Small intestine (tissue), 16 donors: ENCODE results near the gene BAIAP2. TPM values are rescaled to one million over a fixed set of nuclear protein-coding genes. Genes with fewer than 3 reads are reported as not detected.

Source experiments
- DNase-seq, 2 donors: peaks; one replicate each; pipeline versions ENCODE4 v3.0.0 to v3.0.0-alpha.2; 2013
- FAIRE-seq: peaks from 2 replicates; lab custom pipeline; 2012; peaks lifted over from hg19 to GRCh38; lab: Jason Lieb, UNC
- H3K27ac ChIP-seq, 3 donors: one replicate each; pipeline ENCODE4 v1.5.1; 2013; ENCODE audit warnings: low read length in 2 of 3, mild to moderate bottlenecking in 2 of 3, control low read depth in 1 of 3, inconsistent platforms in 1 of 3, low read depth in 1 of 3, moderate library complexity in 1 of 3
- H3K27me3 ChIP-seq, 3 donors: one replicate each; pipeline ENCODE4 v1.6.1; 2013; ENCODE audit warnings: low read length in 3 of 3, inconsistent platforms in 1 of 3; ENCODE audit not compliant: control insufficient read depth in 3 of 3, insufficient read depth in 3 of 3
- H3K36me3 ChIP-seq, 3 donors: one replicate each; pipeline ENCODE4 v1.6.1; 2013; ENCODE audit warnings: low read length in 3 of 3, inconsistent platforms in 1 of 3, low read depth in 1 of 3, mild to moderate bottlenecking in 1 of 3, moderate library complexity in 1 of 3; ENCODE audit not compliant: control insufficient read depth in 3 of 3, insufficient read depth in 2 of 3
- H3K4me1 ChIP-seq, 3 donors: one replicate each; pipeline ENCODE4 v1.6.1; 2013; ENCODE audit warnings: low read length in 2 of 3, inconsistent platforms in 1 of 3, low read depth in 1 of 3, mild to moderate bottlenecking in 1 of 3, moderate library complexity in 1 of 3; ENCODE audit not compliant: control insufficient read depth in 3 of 3, insufficient read depth in 2 of 3
- H3K4me3 ChIP-seq, 3 donors: one replicate each; pipeline ENCODE4 v1.5.1; 2013; ENCODE audit warnings: low read length in 3 of 3, control low read depth in 1 of 3, inconsistent platforms in 1 of 3, low read depth in 1 of 3, mild to moderate bottlenecking in 1 of 3, moderate library complexity in 1 of 3
- H3K9me3 ChIP-seq, 2 donors: one replicate each; pipeline ENCODE4 v1.6.1; 2013; ENCODE audit warnings: low read depth in 1 of 2, low read length in 1 of 2; ENCODE audit not compliant: control insufficient read depth in 2 of 2, insufficient read depth in 1 of 2
- WGBS, 3 donors: extraction: QIAGEN DNeasy Blood & Tissue Kit; methylation state at CpG; one replicate each; pipeline ENCODE4 v1.1.7; 2013; 5-methylcytosine and 5-hydroxymethylcytosine counted together
- long read RNA-seq, 10 donors: transcript quantifications; one replicate each; lab custom pipeline, GENCODE V29; 2026
- polyA plus RNA-seq, 4 donors: library from polyadenylated mRNA; stranded (reverse) in 3 of 4; unstranded in 1 of 4; fragments of 200-250 nt in 3 of 4; fragments of 120-200 nt in 1 of 4; gene quantifications; one replicate each; pipeline versions ENCODE4 v1.2.1 to v1.2.3, GENCODE V29; 2013
- donor health status: healthy with polysubstance abuse.
- donor health status: control.
- donor health status: control.
- donor health status: Bipolar disorder and iron deficiency.
- donor health status: healthy.

The BAIAP2 gene
- polyA plus RNA-seq: 10 to 100 TPM in 2 of 4 donors, 1 to 10 TPM in 2; 1.8 to 14.5 (median 7.5) TPM
- long read RNA-seq, donor 1: 0 reads
- long read RNA-seq, donor 2, partial matches to known transcripts: 0 of 1 reads
- long read RNA-seq, donor 2, other reads (novel, unspliced or antisense): 0 of 1 reads
- long read RNA-seq, donor 3, partial matches to known transcripts: 17 of 18 reads
- long read RNA-seq, donor 3, other reads (novel, unspliced or antisense): 0 of 18 reads
- long read RNA-seq, donor 4: 0 reads
- long read RNA-seq, donor 5: 0 reads
- long read RNA-seq, donor 6: 0 reads
- long read RNA-seq, donor 7, partial matches to known transcripts: 0 of 3 reads
- long read RNA-seq, donor 7, other reads (novel, unspliced or antisense): 0 of 3 reads
- long read RNA-seq, donor 8, partial matches to known transcripts: 0 of 2 reads
- long read RNA-seq, donor 8, other reads (novel, unspliced or antisense): 0 of 2 reads
- long read RNA-seq, donor 9: 0 reads
- long read RNA-seq, donor 10, partial matches to known transcripts: 92 of 94 reads
- long read RNA-seq, donor 10, other reads (novel, unspliced or antisense): 0 of 94 reads

GRCh38 chr17:81034779-81035520, at the start of gene BAIAP2:
Gene BAIAP2 (plus strand): TSS chr17:81035151. CDS start chr17:81035255, 104 bp downstream.
- DNase-seq: peak; percentile 91 to 95
- peaks cover 0 to 32% (median 0%) of the 10 kb centered on the region in 3 donors for H3K36me3 ChIP-seq
- FAIRE-seq: no peak
- WGBS, 3 donors: 1% methylated on average over 25 to 92 of the region's 92 CpGs
- peak within 1 kb of the TSS; percentile 64 to 74 (median 66) for H3K4me3 ChIP-seq
- H3K27me3 ChIP-seq: peaks cover 0 to 11% (median 0%) of the 10 kb centered on the region in 3 donors
- H3K27ac ChIP-seq: peak within 1 kb of the TSS in 1 of 3 donors; percentile 42
- H3K4me1 ChIP-seq: peaks cover 0 to 7% (median 0%) of the 10 kb centered on the region in 3 donors
- no peaks in the 10 kb centered on the region for H3K9me3 ChIP-seq

- DNase-seq (no peak), FAIRE-seq (no peak)
- WGBS, 3 donors: 65 to 83% (median 77%) methylated on average over 7 of the region's 7 CpGs
- no peaks in the 10 kb centered on the region for H3K9me3 ChIP-seq
- peaks cover 0 to 9% (median 0%) of the 10 kb centered on the region in 3 donors for H3K4me1 ChIP-seq
- no peaks in the 10 kb centered on the region for H3K36me3 ChIP-seq
- H3K4me3 ChIP-seq: no peak overlapping the region
- no peak overlapping the region for H3K27ac ChIP-seq
- H3K27me3 ChIP-seq: peaks cover 1 to 27% (median 3%) of the 10 kb centered on the region in 3 donors
These were observed 48.9 kb upstream of the BAIAP2 start for GRCh38 chr17:80986046-80986445.

- peaks cover 0 to 9% (median 0%) of the 10 kb centered on the region in 3 donors for H3K4me1 ChIP-seq
- H3K9me3 ChIP-seq: no peaks in the 10 kb centered on the region
- DNase-seq: no peak
- peaks cover 1 to 20% (median 2%) of the 10 kb centered on the region in 3 donors for H3K27me3 ChIP-seq
- H3K4me3 ChIP-seq: no peak overlapping the region
- WGBS, 3 donors: 58 to 67% (median 62%) methylated on average over 18 of the region's 18 CpGs
- H3K36me3 ChIP-seq: no peaks in the 10 kb centered on the region
- H3K27ac ChIP-seq: no peak overlapping the region
- FAIRE-seq: no peak
These were observed 48.0 kb upstream of the BAIAP2 start for GRCh38 chr17:80986816-80987475.

GRCh38 chr17:80987941-80988461, 47.0 kb upstream of the BAIAP2 start:
- H3K36me3 ChIP-seq: no peaks in the 10 kb centered on the region
- WGBS, 3 donors: 61 to 72% (median 62%) methylated on average over 12 to 16 of the region's 16 CpGs
- no peak for FAIRE-seq
- H3K27me3 ChIP-seq: peaks cover 0 to 10% (median 1%) of the 10 kb centered on the region in 3 donors
- H3K9me3 ChIP-seq: no peaks in the 10 kb centered on the region
- no peak for DNase-seq
- no peak overlapping the region for H3K4me3 ChIP-seq
- H3K4me1 ChIP-seq: peaks cover 0 to 12% (median 0%) of the 10 kb centered on the region in 3 donors
- H3K27ac ChIP-seq: no peak overlapping the region

GRCh38 chr17:80989586-80989913, 45.4 kb upstream of the BAIAP2 start:
- Histone ChIP-seq H3K27ac (no peak overlapping the region), H3K4me3 (no peak overlapping the region), H3K27me3 (peaks cover 0 to 10% (median 1%) of the 10 kb centered on the region in 3 donors), H3K4me1 (peaks cover 0 to 19% (median 0%) of the 10 kb centered on the region in 3 donors), H3K9me3 (no peaks in the 10 kb centered on the region), H3K36me3 (peaks cover 0 to 11% (median 0%) of the 10 kb centered on the region in 3 donors)
- 31 to 70% (median 36%) methylated on average over 11 of the region's 11 CpGs for WGBS, 3 donors
- DNase-seq: no peak
- no peak for FAIRE-seq

GRCh38 chr17:80990921-80991644, 43.9 kb upstream of the BAIAP2 start:
- H3K27me3 ChIP-seq: peaks cover 0 to 10% (median 1%) of the 10 kb centered on the region in 3 donors
- peak overlapping the region in 1 of 3 donors; percentile 60 for H3K27ac ChIP-seq
- WGBS, 3 donors: 7 to 34% (median 15%) methylated on average over 22 of the region's 22 CpGs
- peak overlapping the region; percentile 51 to 99 (median 94) for H3K4me3 ChIP-seq
- DNase-seq: no peak
- H3K36me3 ChIP-seq: peaks cover 2 to 24% (median 5%) of the 10 kb centered on the region in 3 donors
- H3K4me1 ChIP-seq: peaks cover 0 to 19% (median 0%) of the 10 kb centered on the region in 3 donors
- FAIRE-seq: no peak
- no peaks in the 10 kb centered on the region for H3K9me3 ChIP-seq

GRCh38 chr17:80991645-80992076, 43.3 kb upstream of the BAIAP2 start, which contains the start of gene CHMP6:
Gene CHMP6 (plus strand): TSS chr17:80991841. CDS start chr17:80991919, 78 bp downstream.
- Histone ChIP-seq H3K4me3 (peak within 1 kb of the TSS; percentile 56 to 99 (median 94)), H3K9me3 (no peaks in the 10 kb centered on the region), H3K27me3 (peaks cover 0 to 9% (median 1%) of the 10 kb centered on the region in 3 donors), H3K36me3 (peaks cover 2 to 30% (median 5%) of the 10 kb centered on the region in 3 donors), H3K27ac (peak within 1 kb of the TSS in 1 of 3 donors; percentile 60), H3K4me1 (peaks cover 0 to 19% (median 0%) of the 10 kb centered on the region in 3 donors)
- WGBS, 3 donors: 0 to 1% (median 0%) methylated on average over 42 to 66 of the region's 66 CpGs
- no peak for FAIRE-seq
- peak; percentile 63 to 89 for DNase-seq
